HepG2 (cell line): Measurements from ENCODE around the gene PTMA. TPM values are rescaled to one million over a fixed set of nuclear protein-coding genes. Genes with fewer than 3 reads are reported as not detected.

Source experiments
- ATF7 ChIP-seq, 2 experiments: fragments of 450-650 bp in 1 of 2; sonication (generic) in 1 of 2; formaldehyde crosslinking in 1 of 2; IDR thresholded peaks; 2 replicates each; pipeline versions ENCODE4 v1.4.0 to v1.6.1; 2016 to 2020; ENCODE audit warnings: antibody characterized with exemption in 1 of 2, mild to moderate bottlenecking in 1 of 2, missing genetic modification reagents in 1 of 2
- DBP ChIP-seq: sonication (generic); formaldehyde crosslinking; IDR thresholded peaks from 2 replicates; pipeline ENCODE4 v1.4.0; 2020; ENCODE audit warnings: missing genetic modification reagents; ENCODE audit errors: not compliant biosample characterization
- FOXP4 ChIP-seq: sonication (generic); formaldehyde crosslinking; IDR thresholded peaks from 2 replicates; pipeline ENCODE4 v1.4.0; 2020; ENCODE audit warnings: missing genetic modification reagents
- MAFK ChIP-seq, 2 experiments: IDR thresholded peaks in 1 of 2; conservative IDR thresholded peaks in 1 of 2; 2 replicates each; pipeline ENCODE4 v1.6.1; 2011; ENCODE audit warnings: improper control_type of control experiment in 2 of 2, low read length in 2 of 2
- MED8 ChIP-seq: sonication (generic); formaldehyde crosslinking; IDR thresholded peaks from 2 replicates; pipeline ENCODE4 v1.8.1; 2023; ENCODE audit warnings: mild to moderate bottlenecking, missing genetic modification reagents; ENCODE audit not compliant: insufficient replicate concordance
- PAF1 ChIP-seq: IDR thresholded peaks from 2 replicates; pipeline ENCODE4 v1.6.1; 2016; ENCODE audit warnings: missing genetic modification reagents, missing compliant biosample characterization
- PHF20 ChIP-seq: sonication (generic); formaldehyde crosslinking; IDR thresholded peaks from 2 replicates; pipeline ENCODE4 v1.5.0; 2020; ENCODE audit warnings: mild to moderate bottlenecking, missing genetic modification reagents
- POGZ ChIP-seq: sonication (generic); formaldehyde crosslinking; IDR thresholded peaks from 2 replicates; pipeline ENCODE4 v1.4.0; 2020; ENCODE audit warnings: mild to moderate bottlenecking, missing genetic modification reagents
- POLR2G ChIP-seq: fragments of 200-400 bp; formaldehyde crosslinking; IDR thresholded peaks from 2 replicates; pipeline ENCODE4 v1.6.1; 2018; ENCODE audit warnings: mild to moderate bottlenecking, low read depth, low read length, moderate library complexity
- SOX6 ChIP-seq, 2 experiments: fragments of 450-650 bp in 1 of 2; sonication (generic) in 1 of 2; formaldehyde crosslinking in 1 of 2; IDR thresholded peaks; 2 replicates each; pipeline versions ENCODE4 v1.4.0 to v1.6.1; 2017 to 2020; ENCODE audit warnings: antibody characterized with exemption in 1 of 2, mild to moderate bottlenecking in 1 of 2, missing genetic modification reagents in 1 of 2
- ZFP36L1 ChIP-seq: sonication (generic); formaldehyde crosslinking; IDR thresholded peaks from 2 replicates; pipeline ENCODE4 v1.8.0; 2022; ENCODE audit warnings: mild to moderate bottlenecking, missing genetic modification reagents, moderate library complexity
- ZFP62 ChIP-seq: sonication (generic); formaldehyde crosslinking; IDR thresholded peaks from 2 replicates; pipeline ENCODE4 v1.4.0; 2020; ENCODE audit warnings: missing genetic modification reagents
- ZNF121 ChIP-seq: sonication (generic); formaldehyde crosslinking; IDR thresholded peaks from 2 replicates; pipeline ENCODE4 v1.5.0; 2020; ENCODE audit warnings: mild to moderate bottlenecking, missing genetic modification reagents
- ZNF256 ChIP-seq: sonication (generic); formaldehyde crosslinking; conservative IDR thresholded peaks from 2 replicates; pipeline ENCODE4 v1.4.0; 2020; ENCODE audit warnings: missing genetic modification reagents
- ZNF530 ChIP-seq: sonication (generic); formaldehyde crosslinking; IDR thresholded peaks from 2 replicates; pipeline ENCODE4 v1.5.0; 2020; ENCODE audit warnings: low read depth, mild to moderate bottlenecking, missing genetic modification reagents
- ZNF547 ChIP-seq: sonication (generic); formaldehyde crosslinking; IDR thresholded peaks from 2 replicates; pipeline ENCODE4 v1.5.1; 2020; ENCODE audit warnings: mild to moderate bottlenecking, missing genetic modification reagents
- ZNF646 ChIP-seq: sonication (generic); formaldehyde crosslinking; IDR thresholded peaks from 2 replicates; pipeline ENCODE4 v1.9.0; 2021; ENCODE audit warnings: mild to moderate bottlenecking, missing genetic modification reagents
- polyA plus RNA-seq, 8 experiments: library from polyadenylated mRNA; depleted of rRNA in 3 of 8; stranded (reverse) in 7 of 8; unstranded in 1 of 8; fragments of >200 nt; fragmentation: Illumina TruSeq in 4 of 8; extraction: Trizol in 4 of 8; gene quantifications; 2 replicates each; pipeline versions ENCODE4 v1.2.1 to v1.2.3, GENCODE V29; 2011 to 2016; ENCODE audit warnings: low read depth in 4 of 8, missing spikeins in 1 of 8, mixed read lengths in 1 of 8; ENCODE audit not compliant: insufficient read depth in 1 of 8
- total RNA-seq, 5 experiments: library from RNA; depleted of rRNA; stranded (reverse); fragments of >200 nt; fragmentation: Illumina TruSeq; extraction: Trizol; gene quantifications; 2 replicates each; pipeline ENCODE4 v1.2.3, GENCODE V29; 2016; ENCODE audit warnings: low read depth in 1 of 5

The PTMA gene
- total and polyA plus RNA-seq, 2 of the 13 experiments (the other 11 are each of a cell fraction or from before 2014, with no cell fraction given): 190 to 1,086 TPM

GRCh38 chr2:231701456-231702373 is 6.6 kb upstream of the PTMA start (continued):
- no peak for TF ChIP-seq FOXP4
- peak; percentile 15; the same call in 1 of the 2 replicates for TF ChIP-seq ZNF646 (CRISPR knock-in tag)
- peak; percentile 93 for TF ChIP-seq ZNF547 (CRISPR knock-in tag)
- no peak for TF ChIP-seq ZFP62 (CRISPR knock-in tag)
- no peak for TF ChIP-seq SOX6 (IDR thresholded peaks at IDR 0.05)
- TF ChIP-seq SOX6 (CRISPR knock-in tag; IDR thresholded peaks at IDR 0.05): no peak; the same call in none of the 2 replicates
- TF ChIP-seq PAF1 (CRISPR knock-in tag): no peak
- TF ChIP-seq POLR2G: peak; percentile 67
- no peak for TF ChIP-seq ZNF530
- peak; percentile 60 for TF ChIP-seq MED8 (CRISPR knock-in tag)
- TF ChIP-seq PHF20: peak; percentile 70
- no peak for TF ChIP-seq DBP (CRISPR knock-in tag)
- TF ChIP-seq MAFK (conservative IDR thresholded peaks at IDR 0.05 in 1 of 2, IDR thresholded peaks at IDR 0.05 in 1 of 2; ENCODE audit: low read length in 2 of 2): no peak
- TF ChIP-seq ZNF121 (CRISPR knock-in tag): no peak
- no peak for TF ChIP-seq ZFP36L1 (CRISPR knock-in tag)
- TF ChIP-seq ATF7 (IDR thresholded peaks at IDR 0.05): no peak
- no peak for TF ChIP-seq ATF7 (CRISPR knock-in tag; IDR thresholded peaks at IDR 0.05)
- peak; percentile 32; the same call in 1 of the 2 replicates for TF ChIP-seq POGZ (CRISPR knock-in tag)
- no peak for TF ChIP-seq ZNF256 (CRISPR knock-in tag)
